Activated T-cell treated with anti-CD3 and anti-CD28 coated beads for 4 hours (primary cell): ENCODE results near the gene NEB.
A peak's percentile ranks its signal among the peaks of the same experiment; 100 is the strongest.
"Not testable (repeated sequence)": the region's sequence is repeated elsewhere in the genome, so short reads cannot be mapped to it uniquely, and the experiment has no call there.

Experiments used
- DNase-seq: peaks from one replicate; pipeline ENCODE4 v3.0.0-alpha.2; 2020

The NEB gene

GRCh38 chr2:151649400-151649799, 84.9 kb downstream of the NEB start:
- DNase-seq: no peak

- DNase-seq: not testable (repeated sequence)
Measured at GRCh38 chr2:151646512-151646911, 87.8 kb downstream of the NEB start.

DNA sequence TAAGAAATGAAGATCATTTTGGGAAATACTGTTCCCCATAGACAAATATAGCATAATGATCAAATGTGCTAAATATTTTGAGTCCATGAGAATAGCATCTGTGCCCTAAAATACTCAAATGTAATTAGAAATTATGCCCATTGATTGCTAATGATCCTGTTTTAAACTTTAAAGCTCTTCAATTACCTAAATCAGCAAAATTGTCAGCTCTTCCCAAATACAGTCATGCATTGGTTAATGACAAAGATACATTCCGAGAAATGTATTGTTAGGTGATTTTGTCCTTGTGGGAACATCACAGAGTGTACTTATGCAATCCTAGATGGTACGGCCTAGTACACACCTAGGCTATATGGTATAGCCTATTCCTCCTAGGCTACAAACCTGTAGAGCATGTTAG, 89.7 kb downstream of the NEB start:
- no peak for DNase-seq

- DNase-seq: not testable (repeated sequence)
Measured at GRCh38 chr2:151641895-151642294, 92.4 kb downstream of the NEB start.

DNA sequence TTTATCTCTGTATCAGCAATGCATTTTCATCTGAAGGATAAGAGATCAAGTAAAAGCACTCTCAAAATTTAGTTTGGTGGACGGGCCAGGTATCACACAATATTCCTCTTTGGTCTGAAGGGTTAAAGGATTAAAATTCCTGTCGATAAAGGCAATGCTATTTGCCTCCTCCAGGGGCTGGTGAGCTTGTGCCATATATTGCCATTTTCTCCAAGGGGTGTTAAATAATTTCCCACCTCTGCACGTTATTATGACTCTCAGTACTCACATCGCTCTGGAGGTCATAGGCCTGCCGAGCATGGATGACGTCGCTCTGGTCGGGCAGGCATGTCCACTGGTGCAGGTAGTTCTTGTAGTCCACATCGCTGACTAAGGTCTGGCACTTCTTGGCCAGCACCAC, 94.2 kb downstream of the NEB start:
- no peak for DNase-seq

DNA sequence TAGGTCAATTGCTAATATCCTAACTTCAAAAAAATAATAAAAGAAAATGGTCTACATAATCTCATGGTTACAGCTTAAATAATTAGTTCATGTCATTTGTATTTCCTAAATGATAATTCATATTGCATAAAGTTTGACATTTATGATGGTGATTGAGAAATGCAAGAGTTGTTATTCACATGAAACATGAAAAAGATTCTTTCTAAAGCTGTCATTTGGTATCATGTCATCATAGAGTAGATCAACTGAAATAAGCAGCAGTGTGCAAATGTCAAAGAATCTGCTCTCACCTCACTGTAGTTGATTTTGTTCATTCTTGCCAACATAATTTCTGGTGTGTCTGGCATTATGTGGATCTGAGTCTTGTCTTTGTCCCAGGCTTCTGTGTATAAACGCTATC, 95.3 kb downstream of the NEB start:
- no peak for DNase-seq

GRCh38 chr2:151638191-151638933, 95.9 kb downstream of the NEB start:
- peak; percentile 25 for DNase-seq

DNA sequence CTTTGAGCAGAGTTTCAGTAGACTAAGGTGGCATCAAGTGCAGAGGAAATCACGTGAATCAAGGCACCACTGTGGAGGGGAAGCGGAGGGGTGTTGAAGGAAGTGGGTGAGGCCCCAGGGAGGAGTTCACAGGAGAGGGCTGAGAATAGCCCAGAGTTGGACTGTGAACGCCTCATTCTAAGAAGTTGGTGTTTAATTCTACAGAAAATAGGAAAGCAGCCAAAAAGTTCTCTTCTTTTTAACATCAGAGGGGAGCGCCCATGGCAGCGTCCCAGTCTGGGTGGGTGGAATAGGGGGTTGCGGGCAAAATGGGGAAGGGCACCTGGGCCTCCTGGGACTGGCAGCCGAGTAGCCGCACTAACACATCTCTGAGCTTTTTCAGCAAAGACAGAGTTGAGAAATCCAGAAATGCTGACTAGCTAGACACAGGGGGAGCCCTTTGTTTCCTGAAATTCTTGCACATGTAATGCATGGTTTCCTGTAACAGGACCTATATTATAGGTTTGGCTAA, 97.0 kb downstream of the NEB start:
- peak; percentile 40 for DNase-seq

GRCh38 chr2:151634736-151635467, 99.4 kb downstream of the NEB start:
- no peak for DNase-seq

GRCh38 chr2:151632993-151633565, 101.2 kb downstream of the NEB start:
- no peak for DNase-seq

DNA sequence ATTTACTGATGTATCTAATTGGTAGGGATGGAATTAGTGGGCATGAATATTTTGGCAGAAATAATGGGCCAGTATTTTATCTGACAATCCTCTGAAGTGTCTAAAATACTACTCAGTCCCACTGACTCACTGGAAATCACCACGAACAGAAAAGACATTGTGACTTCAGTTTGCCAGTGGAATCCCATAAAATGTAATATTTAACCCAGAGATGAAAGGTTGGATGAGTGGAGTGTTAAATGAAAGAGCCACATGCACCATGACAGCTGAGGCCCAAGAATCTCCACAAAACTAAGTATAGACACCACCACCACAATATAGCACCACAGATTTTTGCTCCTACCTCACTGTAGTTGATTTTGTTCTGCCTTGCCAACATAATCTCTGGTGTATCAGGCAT, 103.9 kb downstream of the NEB start:
- no peak for DNase-seq

GRCh38 chr2:151627353-151627752, 106.9 kb downstream of the NEB start:
- DNase-seq: no peak

- no peak for DNase-seq
Measured at GRCh38 chr2:151624271-151624670, 110.0 kb downstream of the NEB start.

DNA sequence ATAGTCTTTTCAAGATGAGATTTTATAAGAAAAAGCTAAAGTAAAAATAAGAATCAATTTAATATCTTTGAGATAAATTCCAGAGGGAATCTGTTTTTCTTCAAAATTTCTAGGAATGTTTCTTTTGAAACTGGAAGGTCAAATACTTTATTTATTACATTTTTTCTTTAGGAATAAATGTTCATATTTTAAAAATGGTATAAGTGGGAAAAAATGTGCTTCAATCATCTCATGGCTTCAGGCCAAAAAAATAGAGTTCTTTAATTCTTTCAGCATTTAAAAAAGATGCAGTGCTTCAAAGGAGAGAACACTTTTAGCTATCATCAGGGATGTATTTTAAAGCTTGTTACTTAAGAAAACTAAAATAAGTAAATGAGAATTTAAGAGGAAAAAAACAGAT, 110.6 kb downstream of the NEB start:
- no peak for DNase-seq

DNA sequence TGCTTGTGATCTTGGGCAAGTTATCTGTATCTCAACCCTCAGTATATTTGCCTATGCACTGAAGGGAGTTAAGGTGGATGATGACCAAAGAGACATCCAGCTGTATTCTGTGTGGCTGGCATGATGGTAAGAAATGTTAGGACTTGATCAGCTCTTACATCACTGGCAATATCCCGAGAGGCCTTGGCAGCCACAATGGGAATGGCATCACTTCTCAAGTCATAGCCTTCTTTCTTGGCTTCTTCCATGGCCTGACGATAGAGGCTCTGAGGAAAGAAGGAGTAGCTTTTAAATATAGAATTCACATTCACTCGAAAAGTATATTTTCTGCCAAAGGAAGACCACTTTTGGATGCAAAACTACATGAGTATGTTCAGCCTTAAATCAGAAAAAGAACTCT, 113.5 kb downstream of the NEB start:
- DNase-seq: no peak

- no peak for DNase-seq
Measured at GRCh38 chr2:151619337-151619989, 114.8 kb downstream of the NEB start.

GRCh38 chr2:151616760-151617339, 117.4 kb downstream of the NEB start:
- no peak for DNase-seq

DNA sequence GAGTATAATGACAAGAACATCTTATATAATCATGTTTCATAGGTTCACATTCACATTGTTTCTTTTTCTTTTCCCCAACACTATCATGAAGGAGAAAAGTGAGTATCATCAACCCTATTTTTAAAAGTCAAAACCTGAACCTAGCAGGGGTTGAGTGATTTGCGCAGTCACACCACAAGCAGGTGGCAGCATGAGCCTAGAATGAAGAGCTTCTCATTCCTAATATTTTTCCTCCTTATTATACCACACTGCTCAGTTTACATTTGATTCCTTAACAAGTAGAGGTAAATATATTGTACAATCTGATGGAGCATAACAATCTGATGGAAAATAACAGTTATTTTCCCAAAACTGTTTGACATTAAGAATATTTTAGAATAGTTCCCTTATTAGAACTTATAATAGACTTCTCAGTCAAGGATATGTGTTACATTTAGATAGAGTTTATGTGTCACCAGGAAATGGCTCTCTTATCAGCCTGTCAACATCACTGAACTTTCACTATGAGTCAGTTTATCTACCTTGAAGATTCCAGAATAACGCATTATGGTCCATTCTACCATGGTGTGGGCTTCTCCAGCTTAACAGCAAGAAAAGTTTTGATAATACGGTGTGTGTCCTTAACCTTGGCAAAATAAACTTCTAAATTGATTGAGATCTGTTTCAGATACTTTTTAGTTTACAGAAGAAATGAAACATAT, 119.5 kb downstream of the NEB start:
- no peak for DNase-seq

DNA sequence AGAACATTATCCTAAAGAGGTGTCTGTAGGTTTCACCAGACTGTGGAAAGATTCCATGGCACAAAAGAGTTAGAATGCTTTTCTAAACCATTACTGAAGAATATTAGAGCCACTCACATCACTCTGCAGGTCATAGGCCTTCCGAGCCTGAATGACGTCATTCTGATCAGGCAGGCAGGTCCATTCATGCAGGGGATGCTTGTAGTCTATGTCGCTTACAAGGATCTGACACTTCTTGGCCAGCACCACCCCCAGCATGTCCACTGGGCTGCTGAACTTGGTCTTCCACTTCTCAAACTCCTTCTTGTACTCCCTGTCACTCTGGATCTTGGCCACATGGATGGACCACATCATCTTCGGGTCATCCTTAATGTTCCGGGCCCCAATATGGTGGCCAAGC, 120.1 kb downstream of the NEB start:
- DNase-seq: no peak

DNA sequence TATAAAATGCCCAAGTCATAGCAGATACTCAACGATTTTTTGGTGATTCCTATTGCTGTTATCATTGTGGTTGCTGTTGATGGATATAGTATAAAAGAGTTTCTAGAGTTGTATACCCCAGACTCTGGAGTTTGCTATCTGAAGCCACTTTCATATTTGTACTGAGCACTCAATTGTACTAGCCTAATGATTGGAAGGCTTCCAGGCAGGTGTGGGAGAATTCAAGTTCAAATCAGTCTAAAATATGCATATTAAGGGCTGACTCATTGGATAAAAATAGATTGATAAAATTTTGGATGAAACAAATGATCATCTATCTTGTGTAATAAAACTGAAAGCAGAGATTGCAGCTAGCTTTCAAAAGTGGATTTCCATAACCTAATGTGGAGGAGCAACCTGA, 122.9 kb downstream of the NEB start:
- DNase-seq: no peak

GRCh38 chr2:151610310-151610709, 124.0 kb downstream of the NEB start:
- DNase-seq: no peak

- no peak for DNase-seq
Measured at GRCh38 chr2:151609705-151610104, 124.6 kb downstream of the NEB start.
